ENCODE measurements around the gene SLC7A9. TPM values are rescaled to one million over a fixed set of nuclear protein-coding genes. Genes with fewer than 3 reads are reported as not detected.
"Not testable (repeated sequence)": the region's sequence is repeated elsewhere in the genome, so short reads cannot be mapped to it uniquely, and the experiment has no call there.

The SLC7A9 gene
- total RNA-seq, 2 donors from 2014 or later: not detected

DNA sequence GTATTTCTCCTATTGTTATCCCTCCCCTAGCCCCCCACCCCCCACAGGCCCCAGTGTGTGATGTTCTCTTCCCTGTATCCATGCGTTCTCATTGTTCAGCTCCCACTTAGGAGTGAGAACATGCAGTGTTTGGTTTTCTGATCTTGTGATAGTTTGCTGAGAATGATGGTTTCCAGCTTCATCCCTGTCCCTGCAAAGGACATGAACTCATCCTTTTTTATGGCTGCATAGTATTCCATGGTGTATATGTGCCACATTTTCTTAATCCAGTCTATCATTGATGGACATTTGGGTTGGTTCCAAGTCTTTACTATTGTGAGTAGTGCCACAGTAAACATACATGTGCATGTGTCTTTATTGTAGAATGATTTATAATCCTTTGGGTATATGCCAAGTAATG, 87.5 kb downstream of the SLC7A9 start:
- H3K27ac ChIP-seq; H3K27me3 ChIP-seq; H3K36me3 ChIP-seq (replicated peaks in 1 of 2; ENCODE audit: insufficient read depth in 1 of 2, low read depth in 2 of 2); H3K4me1 ChIP-seq; DNase-seq; H3K4me3 ChIP-seq; intact Hi-C loops (cut with DNase I); ATAC-seq; H3K9me3 ChIP-seq: not testable (repeated sequence)
- WGBS, 2 donors: 75 to 100% methylated on average over 1 of the region's 1 CpG

GRCh38 chr19:32781280-32781679, 88.3 kb downstream of the SLC7A9 start:
- 75 to 76% methylated on average over 2 of the region's 2 CpGs for WGBS, 2 donors
- TF ChIP-seq, protein P1, sequence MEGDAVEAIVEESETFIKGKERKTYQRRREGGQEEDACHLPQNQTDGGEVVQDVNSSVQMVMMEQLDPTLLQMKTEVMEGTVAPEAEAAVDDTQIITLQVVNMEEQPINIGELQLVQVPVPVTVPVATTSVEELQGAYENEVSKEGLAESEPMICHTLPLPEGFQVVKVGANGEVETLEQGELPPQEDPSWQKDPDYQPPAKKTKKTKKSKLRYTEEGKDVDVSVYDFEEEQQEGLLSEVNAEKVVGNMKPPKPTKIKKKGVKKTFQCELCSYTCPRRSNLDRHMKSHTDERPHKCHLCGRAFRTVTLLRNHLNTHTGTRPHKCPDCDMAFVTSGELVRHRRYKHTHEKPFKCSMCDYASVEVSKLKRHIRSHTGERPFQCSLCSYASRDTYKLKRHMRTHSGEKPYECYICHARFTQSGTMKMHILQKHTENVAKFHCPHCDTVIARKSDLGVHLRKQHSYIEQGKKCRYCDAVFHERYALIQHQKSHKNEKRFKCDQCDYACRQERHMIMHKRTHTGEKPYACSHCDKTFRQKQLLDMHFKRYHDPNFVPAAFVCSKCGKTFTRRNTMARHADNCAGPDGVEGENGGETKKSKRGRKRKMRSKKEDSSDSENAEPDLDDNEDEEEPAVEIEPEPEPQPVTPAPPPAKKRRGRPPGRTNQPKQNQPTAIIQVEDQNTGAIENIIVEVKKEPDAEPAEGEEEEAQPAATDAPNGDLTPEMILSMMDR (IDR thresholded peaks at IDR 0.05): no peak
- intact Hi-C loops (cut with DNase I): no loop called here
- Histone ChIP-seq H3K27me3 (no peaks in the 10 kb centered on the region), H3K36me3 (replicated peaks in 1 of 2; ENCODE audit: insufficient read depth in 1 of 2, low read depth in 2 of 2) (no peaks in the 10 kb centered on the region), H3K27ac (no peak overlapping the region), H3K9me3 (no peaks in the 10 kb centered on the region), H3K4me3 (no peak overlapping the region), H3K4me1 (no peaks in the 10 kb centered on the region)
- DNase-seq (no peak), ATAC-seq (no peak)

Small RNA genes lying within 50 kb of the gene (small RNA-seq; reads per million reads assigned to genes)
- not detected for gene RN7SKP22

Other genes with a start within 250 kb of the SLC7A9 start
- gene ANKRD27, start 194.6 kb downstream of the SLC7A9 start, total RNA-seq: 10 to 100 TPM in 1 of 2 donors, 1 to 10 TPM in 1; 9.6 to 16.2 TPM
- gene RGS9BP, start 193.9 kb downstream of the SLC7A9 start, total RNA-seq: not detected
- 1 to 10 TPM; 2.3 to 3.9 TPM for gene NUDT19, start 177.9 kb downstream of the SLC7A9 start, total RNA-seq
- under 1 TPM in 1 of 2 donors, not detected in 1; 0.52 TPM for gene TDRD12, start 150.0 kb downstream of the SLC7A9 start, total RNA-seq
- 1 to 10 TPM; 7.8 to 8.6 TPM for gene CEP89, start 102.2 kb upstream of the SLC7A9 start, total RNA-seq
- 1 to 10 TPM in 1 of 2 donors, not detected in 1; 4.9 TPM for gene FAAP24, start 102.5 kb upstream of the SLC7A9 start, total RNA-seq
- gene RHPN2, start 195.1 kb upstream of the SLC7A9 start, total RNA-seq: 10 to 100 TPM; 11.2 to 54.4 TPM
- gene GPATCH1, start 211.4 kb upstream of the SLC7A9 start, total RNA-seq: 1 to 10 TPM; 6.6 to 7.0 TPM